ENCODE results near the gene EIF4G3.

DNA sequence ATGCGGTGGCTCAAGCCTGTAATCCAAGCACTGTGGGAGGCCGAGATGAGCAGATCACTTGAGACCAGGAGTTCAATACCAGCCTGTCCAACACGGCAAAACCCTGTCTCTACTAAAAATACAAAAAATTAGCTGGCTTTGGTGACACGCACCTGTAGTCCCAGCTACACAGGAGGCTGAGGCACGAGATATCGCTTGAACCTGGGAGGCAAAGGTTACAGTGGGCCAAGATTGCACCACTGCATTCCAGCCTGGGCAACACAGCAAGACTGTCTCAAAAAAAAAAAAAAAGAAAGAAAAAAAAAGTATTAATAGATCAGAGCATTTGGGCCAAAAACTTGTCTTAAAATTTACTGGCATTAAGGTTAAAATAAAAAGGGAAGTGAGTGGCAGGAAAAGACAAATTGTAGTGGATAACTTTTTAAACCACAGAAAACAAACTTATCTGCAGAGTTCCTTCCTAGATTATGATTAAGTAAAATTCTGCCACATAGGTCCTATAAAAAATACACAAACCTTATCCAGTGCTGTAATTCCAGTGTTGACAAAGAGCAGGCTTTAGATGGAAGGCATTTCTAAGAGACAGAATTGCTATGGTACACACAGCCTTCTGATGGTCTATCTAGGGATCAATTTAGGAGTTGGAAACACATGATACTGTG is 53.3 kb downstream of the EIF4G3 start:
- TF ChIP-seq POLR2A (IDR thresholded peaks at IDR 0.05) (no peak), CTCF (IDR thresholded peaks at IDR 0.05) (no peak)
